Measurements from ENCODE around the gene EED.

GRCh38 chr11:86294026-86294425 is 49.5 kb downstream of the EED start:
- TF ChIP-seq GATA2 (IDR thresholded peaks at IDR 0.05; ENCODE audit: low read depth, low read length) (no peak), GATA3 (IDR thresholded peaks at IDR 0.05; ENCODE audit: low read depth, low read length) (no peak)

All from SH-SY5Y (cell line).